GM12874 (cell line): Measurements from ENCODE around the gene MYRIP.

ENCODE experiments used
- CTCF ChIP-seq: IDR thresholded peaks from 2 replicates; pipeline ENCODE4 v1.5.1; 2011; ENCODE audit warnings: low read depth, mild to moderate bottlenecking, control low read depth, low read length, moderate library complexity; ENCODE audit not compliant: insufficient read depth

Gene MYRIP

GRCh38 chr3:39882111-39882510 lies 72.7 kb downstream of the MYRIP start:
- no peak for TF ChIP-seq CTCF

- no peak for TF ChIP-seq CTCF
Observed at GRCh38 chr3:39892068-39892467, 82.7 kb downstream of the MYRIP start.

- TF ChIP-seq CTCF = no peak
Observed at GRCh38 chr3:39896184-39896583, 86.8 kb downstream of the MYRIP start.

GRCh38 chr3:39900462-39901002 lies 91.1 kb downstream of the MYRIP start:
- TF ChIP-seq CTCF = no peak

GRCh38 chr3:39903253-39903652 lies 93.8 kb downstream of the MYRIP start:
- no peak for TF ChIP-seq CTCF

GRCh38 chr3:39905788-39906187 lies 96.4 kb downstream of the MYRIP start:
- TF ChIP-seq CTCF = no peak

GRCh38 chr3:39907981-39908380 lies 98.6 kb downstream of the MYRIP start:
- no peak for TF ChIP-seq CTCF
